CD4-positive, alpha-beta T cell treated with Interleukin-6 for 4 hours (primary cell): ENCODE measurements around the gene E4F1.

Experiments used
- DNase-seq: peaks from one replicate; pipeline ENCODE4 v3.0.0-alpha.2; 2020; ENCODE audit warnings: mixed read lengths

Gene E4F1

DNA sequence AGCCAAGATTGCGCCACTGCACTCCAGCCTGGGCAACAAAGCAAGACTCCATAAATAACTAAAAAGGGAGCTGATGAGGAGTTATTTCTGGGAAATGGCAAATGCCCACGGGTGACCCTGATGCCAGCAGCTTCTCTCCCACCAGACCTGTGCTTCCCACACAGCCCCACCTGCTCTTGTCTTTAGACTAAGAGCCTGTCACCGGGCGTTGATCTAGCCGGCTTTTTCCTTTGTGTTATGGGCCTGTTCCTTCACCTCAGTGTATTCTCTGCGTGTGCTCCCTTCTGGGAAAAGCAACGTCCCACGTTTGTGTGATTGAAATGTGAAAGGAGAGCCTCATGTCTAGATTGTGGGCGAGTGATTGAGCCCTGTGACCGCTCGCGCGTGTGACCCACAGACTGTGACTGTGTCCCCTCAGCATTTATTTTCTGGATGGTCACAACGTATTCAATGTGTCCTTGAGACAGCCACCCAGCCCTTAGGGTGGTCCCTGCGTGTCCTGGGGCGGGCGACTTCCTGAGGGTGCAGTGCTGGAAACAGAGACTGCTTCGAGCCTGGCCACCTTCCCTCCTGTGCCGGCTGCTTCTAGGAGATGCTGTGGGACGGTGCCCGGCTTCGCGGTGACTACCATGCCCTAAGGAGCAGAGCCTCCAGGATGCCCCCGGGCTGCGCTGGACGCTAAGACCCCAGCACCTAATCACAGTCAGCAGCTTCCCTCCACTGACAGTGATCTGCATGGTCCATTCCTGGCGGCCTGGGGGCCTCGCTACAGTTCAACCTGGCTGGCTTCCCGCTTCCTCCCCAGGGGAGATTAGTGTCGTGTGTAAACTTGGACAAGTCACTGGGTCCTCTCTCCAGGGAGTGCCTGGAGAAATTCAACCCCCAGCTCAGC lies 52.3 kb downstream of the E4F1 start:
- DNase-seq = no peak

DNA sequence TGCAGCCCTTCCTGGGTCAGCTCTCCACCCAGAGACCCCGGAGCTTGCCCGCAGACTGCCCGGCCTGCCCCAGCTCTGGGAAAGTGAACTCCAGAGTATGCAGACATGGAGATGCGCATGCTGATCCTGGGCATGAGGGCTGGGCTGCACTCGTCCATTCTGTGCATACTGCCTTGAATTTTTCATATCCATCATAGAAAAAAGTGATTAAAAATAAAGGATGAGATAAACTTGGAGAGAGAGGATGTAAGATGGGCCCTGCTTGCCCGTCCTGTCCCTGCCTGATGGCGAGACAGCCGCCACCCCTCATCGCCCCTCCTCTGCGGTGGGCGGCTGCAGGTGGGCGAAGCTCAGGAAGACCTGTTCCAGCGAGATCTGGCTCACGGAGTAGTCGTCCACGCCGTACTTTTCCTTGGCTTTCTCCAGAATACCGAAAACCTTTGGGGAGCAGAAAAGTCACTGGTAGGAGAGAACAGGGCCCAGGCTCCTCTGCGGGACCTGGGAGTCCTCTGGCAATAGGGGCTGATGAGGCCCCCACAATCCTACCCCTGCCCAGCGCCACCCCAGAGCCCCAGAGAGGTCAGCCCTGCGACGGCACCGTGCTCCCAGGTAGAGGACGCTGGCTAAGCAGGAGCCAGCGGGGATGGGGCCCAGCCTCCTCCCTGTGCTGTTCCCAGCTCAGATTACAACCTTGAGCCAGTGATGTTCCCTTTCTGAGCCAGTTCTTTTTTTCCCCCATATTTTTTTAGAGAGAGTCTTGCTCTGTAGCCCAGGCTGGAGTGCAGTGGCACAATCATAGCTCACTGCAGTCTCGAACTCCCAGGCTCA lies 53.2 kb downstream of the E4F1 start:
- DNase-seq = no peak

DNA sequence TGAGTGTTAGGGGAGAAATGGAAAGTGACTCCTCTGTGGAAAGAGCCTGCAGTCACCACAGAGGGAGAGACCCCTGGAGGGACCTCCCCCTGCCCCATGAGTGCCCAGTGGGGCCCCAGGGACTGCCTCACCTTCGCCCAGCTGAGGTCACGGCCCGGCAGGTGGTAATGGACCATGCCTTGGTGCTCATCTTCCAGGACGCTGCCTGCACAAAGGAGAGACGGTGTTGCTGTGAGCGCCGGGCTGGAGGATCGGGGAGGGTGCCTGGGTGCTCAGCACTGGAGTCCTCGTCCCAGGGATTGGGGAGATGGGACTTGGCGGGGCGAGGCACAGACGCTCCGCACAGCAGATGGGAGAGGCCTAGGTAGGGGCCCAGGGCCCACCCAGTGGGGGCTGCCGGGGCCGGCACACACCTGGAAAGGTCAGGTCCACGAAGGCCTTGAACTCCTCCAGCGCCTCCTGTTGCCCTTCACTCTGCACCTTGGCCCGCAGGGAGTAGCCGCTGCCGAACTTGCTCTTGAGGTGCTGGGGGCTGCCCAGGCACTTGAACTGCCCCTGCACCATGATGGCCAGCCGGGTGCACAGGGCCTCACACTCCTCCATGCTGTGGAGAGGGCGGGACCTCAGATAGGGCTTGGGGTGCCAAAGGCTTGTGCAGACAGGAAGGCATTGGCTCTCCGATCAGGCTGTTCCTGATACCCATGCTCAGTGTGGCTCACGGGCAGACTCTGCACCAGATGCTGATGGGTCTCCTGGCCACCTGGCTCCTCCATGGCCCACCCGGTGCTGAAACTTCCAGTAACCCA lies 54.3 kb downstream of the E4F1 start:
- no peak for DNase-seq

DNA sequence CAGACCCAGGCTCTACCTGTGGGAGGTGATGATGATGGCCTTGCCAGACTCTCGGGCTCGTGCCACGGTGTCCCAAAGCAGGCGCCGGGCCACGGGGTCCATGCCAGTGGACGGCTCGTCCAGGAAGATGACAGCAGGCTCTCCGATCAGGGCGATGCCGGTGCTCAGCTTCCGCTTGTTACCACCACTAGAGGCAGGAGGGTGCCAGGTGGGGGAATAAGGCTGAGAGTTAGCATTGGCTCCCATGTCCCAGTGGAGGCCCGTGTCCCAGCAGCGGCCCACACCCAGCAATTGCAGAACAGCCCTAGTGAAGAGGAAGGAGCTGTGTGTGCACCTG lies 54.8 kb downstream of the E4F1 start:
- no peak for DNase-seq

DNA sequence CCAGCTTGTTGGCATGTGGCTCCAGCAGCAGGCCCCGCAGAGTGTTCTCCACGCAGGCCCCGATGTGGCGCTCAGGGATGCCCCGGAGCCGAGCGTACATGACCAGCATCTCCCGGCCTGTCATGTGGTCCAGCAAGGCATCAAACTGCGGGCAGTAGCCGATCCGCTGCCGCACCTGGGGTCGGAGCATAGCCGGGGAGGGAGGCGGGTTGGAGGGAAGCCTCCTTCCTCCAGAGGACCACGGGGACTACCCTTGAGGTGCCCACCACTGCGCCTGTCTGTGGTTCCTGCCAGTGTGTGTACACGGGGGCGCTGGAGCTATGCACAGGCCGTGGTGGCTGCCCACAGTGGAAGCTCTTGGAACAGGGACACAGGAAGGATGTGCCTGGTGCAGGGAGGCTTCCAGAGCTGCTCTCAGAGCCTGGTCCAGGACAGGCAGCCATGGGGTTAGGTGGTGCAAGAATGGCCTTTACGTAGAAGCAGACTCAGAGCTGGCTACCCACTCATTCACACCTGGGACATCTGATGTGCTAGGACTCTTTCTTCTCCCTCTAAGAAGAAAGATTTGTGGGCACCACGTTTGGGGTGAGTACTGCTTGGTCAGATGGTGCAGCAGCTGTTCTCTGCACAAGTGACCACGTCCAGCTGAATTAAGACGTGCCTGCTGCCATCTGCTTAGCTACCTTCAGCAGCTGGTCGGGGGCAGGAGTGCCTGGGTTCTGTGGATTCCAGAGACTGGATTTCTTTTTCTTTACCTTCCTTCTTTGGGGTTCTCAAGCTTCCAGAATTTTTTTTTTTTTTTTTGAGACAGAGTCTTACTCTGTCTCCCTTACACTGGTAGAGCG lies 55.8 kb downstream of the E4F1 start:
- DNase-seq = no peak

GRCh38 chr16:2280461-2280860 lies 57.1 kb downstream of the E4F1 start:
- DNase-seq = no peak

- DNase-seq = no peak
These were observed 57.7 kb downstream of the E4F1 start for GRCh38 chr16:2280981-2281542.

DNA sequence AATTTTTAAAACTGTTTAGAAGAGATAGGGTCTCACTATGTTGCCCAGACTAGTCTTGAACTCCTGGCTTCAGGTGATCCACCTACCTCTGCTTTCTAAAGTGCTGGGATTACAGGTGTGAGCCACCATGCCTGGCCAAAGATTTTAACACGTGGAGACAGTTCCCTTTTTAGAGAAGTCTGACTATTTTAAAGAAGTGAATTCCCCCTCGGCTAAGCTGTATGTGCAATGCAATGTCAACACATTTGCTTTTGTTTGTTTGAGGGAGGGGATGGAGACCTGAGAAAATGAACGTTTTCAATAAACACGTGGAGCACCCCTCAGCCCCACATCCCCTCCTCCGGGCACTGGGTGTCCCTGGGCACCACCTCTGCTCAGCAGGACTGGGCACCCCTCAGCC lies 58.9 kb downstream of the E4F1 start:
- no peak for DNase-seq

- no peak for DNase-seq
These were observed 59.6 kb downstream of the E4F1 start for GRCh38 chr16:2282866-2283555.

DNA sequence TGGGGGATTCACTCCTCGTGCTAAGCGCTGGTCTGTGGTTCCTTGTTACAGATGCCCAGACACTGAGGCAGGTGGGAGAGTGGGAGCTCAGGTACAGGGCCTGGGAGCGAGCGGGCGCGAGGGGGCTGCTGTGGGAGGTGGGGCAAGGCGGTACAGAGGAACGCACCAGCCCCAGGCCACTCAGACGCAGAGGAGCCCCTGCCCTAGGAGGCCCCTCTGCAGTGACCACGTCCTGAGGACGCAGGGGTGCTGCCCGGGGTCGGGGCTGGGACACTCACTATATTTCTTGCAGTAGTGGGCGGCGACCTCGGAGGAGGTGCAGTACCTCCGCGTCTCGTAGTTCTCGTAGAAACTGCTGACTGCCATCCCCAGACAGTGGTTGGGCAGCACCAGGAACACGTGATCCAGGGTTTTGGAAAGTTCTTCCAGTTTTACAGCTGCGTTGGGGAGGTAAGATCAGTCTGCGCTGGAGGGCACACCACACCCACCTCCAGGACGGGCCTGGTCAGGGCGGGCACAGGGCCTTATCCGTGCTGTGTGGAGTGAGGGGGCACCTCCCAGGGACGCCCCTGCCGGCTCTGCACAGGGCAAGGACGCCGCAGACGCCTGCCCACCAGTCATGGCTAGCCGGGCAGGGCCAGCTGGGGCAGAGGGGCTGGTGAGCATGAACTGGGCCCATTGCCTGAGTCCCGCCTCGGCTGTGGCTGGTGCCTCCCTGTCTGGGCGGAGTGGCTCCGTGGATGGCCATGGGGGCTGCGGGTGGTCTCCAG lies 60.8 kb downstream of the E4F1 start:
- DNase-seq = no peak

- DNase-seq = no peak
These were observed 61.6 kb downstream of the E4F1 start for GRCh38 chr16:2284797-2285576.
